ENCODE data around the gene CLCA2. TPM values are rescaled to one million over a fixed set of nuclear protein-coding genes. Genes with fewer than 3 reads are reported as not detected.

Gene CLCA2
- total RNA-seq, 1 experiment from 2014 or later: not detected

DNA sequence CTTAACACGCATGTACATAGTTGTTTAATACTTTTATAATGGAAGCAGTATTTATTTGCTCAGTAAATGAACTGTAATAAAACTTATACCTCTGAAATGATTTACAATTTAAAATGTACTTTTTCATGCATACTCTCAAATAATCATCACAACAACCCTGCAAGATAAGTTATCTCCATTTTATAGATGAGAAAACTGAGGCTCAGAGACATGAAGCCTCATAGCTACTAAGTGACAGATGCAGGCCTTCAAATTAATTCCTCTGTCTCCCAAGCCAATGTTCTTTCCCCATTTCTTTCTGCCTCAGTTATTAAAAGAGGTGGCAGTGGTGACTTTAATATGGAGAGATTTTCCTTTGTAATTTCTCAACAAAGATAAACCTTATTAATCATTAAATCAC lies 25.1 kb downstream of the CLCA2 start:
- no peaks in the 10 kb centered on the region for H3K27me3 Mint-ChIP-seq (ENCODE audit: low read depth)
- Histone ChIP-seq H2BK12ac (ENCODE audit: insufficient read length, low read depth, low read length) (no peak overlapping the region), H4K5ac (ENCODE audit: insufficient read length, low read depth, low read length) (no peak overlapping the region), H4K8ac (replicated peaks; ENCODE audit: insufficient read length, low read depth, low read length) (no peak overlapping the region), H3K18ac (ENCODE audit: insufficient read length, low read depth, low read length) (no peak overlapping the region), H3K14ac (ENCODE audit: insufficient read depth, low read length) (no peak overlapping the region), H2BK5ac (ENCODE audit: insufficient read length, low read length) (no peak overlapping the region), H3K23me2 (ENCODE audit: insufficient read length, low read depth, low read length, poor library complexity, severe bottlenecking) (no peaks in the 10 kb centered on the region), H2AK5ac (ENCODE audit: insufficient read length, low read length) (no peak overlapping the region), H3K4me2 (ENCODE audit: insufficient read depth, insufficient read length, low read length) (no peak overlapping the region), H3K9me3 (ENCODE audit: control insufficient read depth, low read depth, low read length) (no peaks in the 10 kb centered on the region), H2BK15ac (ENCODE audit: low read depth, low read length) (no peak overlapping the region), H3T11ph (ENCODE audit: low read length) (no peak overlapping the region), H2AFZ (ENCODE audit: low read length) (no peak overlapping the region), H3K27ac (ENCODE audit: insufficient read length, low read depth, low read length) (no peak overlapping the region), H3K27me3 (ENCODE audit: insufficient read depth, low read length) (no peaks in the 10 kb centered on the region), H3K79me1 (ENCODE audit: insufficient read depth, low read depth, low read length, poor library complexity, severe bottlenecking) (no peaks in the 10 kb centered on the region), H4K91ac (ENCODE audit: insufficient read length, low read depth, low read length) (no peak overlapping the region), H3K4ac (ENCODE audit: low read depth, low read length) (no peak overlapping the region), H4K20me1 (ENCODE audit: control insufficient read depth, insufficient read depth, insufficient read length) (no peaks in the 10 kb centered on the region), H2BK20ac (ENCODE audit: low read depth, low read length, poor library complexity, severe bottlenecking) (no peak overlapping the region), H3K56ac (ENCODE audit: insufficient read length, low read depth, low read length) (no peak overlapping the region), H3K23ac (ENCODE audit: insufficient read length, low read depth, low read length) (no peak overlapping the region), H3K4me1 (ENCODE audit: insufficient read depth, low read length) (no peaks in the 10 kb centered on the region), H3K9ac (ENCODE audit: extremely low read depth, insufficient read length, low read length) (no peak overlapping the region), H3K79me2 (ENCODE audit: insufficient read depth, low read length) (no peaks in the 10 kb centered on the region), H2BK120ac (ENCODE audit: low read depth, low read length, poor library complexity, severe bottlenecking) (no peak overlapping the region)
- no peak for DNase-seq
- no CpG with 5 or more reads among the region's 1 CpG for WGBS (ENCODE audit: extremely low coverage, insufficient read length, low lambda C conversion rate)
- TF ChIP-seq, protein P1, sequence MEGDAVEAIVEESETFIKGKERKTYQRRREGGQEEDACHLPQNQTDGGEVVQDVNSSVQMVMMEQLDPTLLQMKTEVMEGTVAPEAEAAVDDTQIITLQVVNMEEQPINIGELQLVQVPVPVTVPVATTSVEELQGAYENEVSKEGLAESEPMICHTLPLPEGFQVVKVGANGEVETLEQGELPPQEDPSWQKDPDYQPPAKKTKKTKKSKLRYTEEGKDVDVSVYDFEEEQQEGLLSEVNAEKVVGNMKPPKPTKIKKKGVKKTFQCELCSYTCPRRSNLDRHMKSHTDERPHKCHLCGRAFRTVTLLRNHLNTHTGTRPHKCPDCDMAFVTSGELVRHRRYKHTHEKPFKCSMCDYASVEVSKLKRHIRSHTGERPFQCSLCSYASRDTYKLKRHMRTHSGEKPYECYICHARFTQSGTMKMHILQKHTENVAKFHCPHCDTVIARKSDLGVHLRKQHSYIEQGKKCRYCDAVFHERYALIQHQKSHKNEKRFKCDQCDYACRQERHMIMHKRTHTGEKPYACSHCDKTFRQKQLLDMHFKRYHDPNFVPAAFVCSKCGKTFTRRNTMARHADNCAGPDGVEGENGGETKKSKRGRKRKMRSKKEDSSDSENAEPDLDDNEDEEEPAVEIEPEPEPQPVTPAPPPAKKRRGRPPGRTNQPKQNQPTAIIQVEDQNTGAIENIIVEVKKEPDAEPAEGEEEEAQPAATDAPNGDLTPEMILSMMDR (conservative IDR thresholded peaks at IDR 0.05): no peak
- no peaks in the 10 kb centered on the region for H3K36me3 Mint-ChIP-seq (ENCODE audit: insufficient read depth in 1 of 3, low read depth in 3 of 3)
- no peak overlapping the region for H3K27ac Mint-ChIP-seq
- no peaks in the 10 kb centered on the region for H3K9me3 Mint-ChIP-seq
- peaks cover 5 to 7% of the 10 kb centered on the region in 2 experiments; a peak in 3 of 4 replicates for H3K4me1 Mint-ChIP-seq
- H3K4me3 Mint-ChIP-seq: no peak overlapping the region

Measured in H9 (cell line).